GM23338 (cell line): Measurements from ENCODE around the gene TENM4. TPM values are rescaled to one million over a fixed set of nuclear protein-coding genes. Genes with fewer than 3 reads are reported as not detected.

Source experiments
- ATAC-seq: fragments of 200-7000 bp; cut with Tn5 transposase; 3 replicates; pipeline ENCODE4 v1.9.1; 2020
- DNase-seq: peaks from one replicate; pipeline ENCODE4 v3.0.0-alpha.2; 2015; ENCODE audit warnings: low spot score
- H2AFZ ChIP-seq: fragments of 200-600 bp; sonication (generic); 2 replicates; pipeline ENCODE4 v1.8.0; 2016; ENCODE audit warnings: antibody characterized with exemption, mild to moderate bottlenecking, moderate library complexity
- H3F3A ChIP-seq: fragments of 200-600 bp; sonication (generic); replicated peaks from 2 replicates; pipeline ENCODE4 v1.8.0; 2017; ENCODE audit warnings: antibody characterized with exemption, mixed run types, low read depth
- H3K27ac ChIP-seq: fragments of 200-600 bp; sonication (generic); 2 replicates; pipeline ENCODE4 v1.6.1; 2016; ENCODE audit warnings: low read depth
- H3K27me3 ChIP-seq: fragments of 200-600 bp; sonication (generic); 2 replicates; pipeline ENCODE4 v1.8.0; 2016; ENCODE audit warnings: mild to moderate bottlenecking, mixed run types, moderate library complexity; ENCODE audit not compliant: insufficient read depth
- H3K36me3 ChIP-seq: fragments of 200-600 bp; sonication (generic); 2 replicates; pipeline ENCODE4 v1.8.0; 2016; ENCODE audit warnings: mild to moderate bottlenecking; ENCODE audit not compliant: insufficient read depth
- H3K4me1 ChIP-seq: fragments of 200-600 bp; sonication (generic); 2 replicates; pipeline ENCODE4 v1.8.0; 2016; ENCODE audit warnings: mild to moderate bottlenecking, moderate library complexity; ENCODE audit not compliant: insufficient read depth
- H3K4me2 ChIP-seq: fragments of 200-600 bp; sonication (generic); 2 replicates; pipeline ENCODE4 v1.7.1; 2017; ENCODE audit warnings: mixed run types
- H3K4me3 ChIP-seq: fragments of 200-600 bp; sonication (generic); 2 replicates; pipeline ENCODE4 v1.6.1; 2016; ENCODE audit warnings: mixed run types
- H3K79me2 ChIP-seq: fragments of 200-600 bp; sonication (generic); replicated peaks from 2 replicates; pipeline ENCODE4 v1.8.0; 2017; ENCODE audit warnings: mild to moderate bottlenecking; ENCODE audit not compliant: insufficient read depth
- H3K9me2 ChIP-seq: fragments of 200-600 bp; sonication (generic); 2 replicates; pipeline ENCODE4 v1.8.0; 2017; ENCODE audit not compliant: insufficient read depth
- H4K20me1 ChIP-seq: fragments of 200-600 bp; sonication (generic); replicated peaks from 2 replicates; pipeline ENCODE4 v1.8.0; 2017; ENCODE audit warnings: mild to moderate bottlenecking; ENCODE audit not compliant: insufficient read depth
- H3K27ac Mint-ChIP-seq: 2 replicates; pipeline ENCODE4 v1.8.0; 2020; ENCODE audit warnings: inconsistent platforms, mild to moderate bottlenecking, moderate library complexity, mixed read lengths
- H3K27me3 Mint-ChIP-seq: 3 replicates; pipeline ENCODE4 v1.8.0; 2022; ENCODE audit warnings: low read depth, mild to moderate bottlenecking, moderate library complexity, mixed read lengths, inconsistent platforms; ENCODE audit not compliant: insufficient read depth, poor library complexity
- H3K36me3 Mint-ChIP-seq: 3 replicates; pipeline ENCODE4 v1.8.0; 2021; ENCODE audit warnings: low read depth, mild to moderate bottlenecking, inconsistent platforms, moderate library complexity, mixed read lengths
- H3K4me1 Mint-ChIP-seq: 3 replicates; pipeline ENCODE4 v1.8.0; 2020; ENCODE audit warnings: mild to moderate bottlenecking, inconsistent platforms, mixed read lengths
- H3K4me3 Mint-ChIP-seq: 3 replicates; pipeline ENCODE4 v1.8.0; 2021; ENCODE audit warnings: moderate library complexity, mild to moderate bottlenecking, inconsistent platforms, mixed read lengths
- H3K9me3 Mint-ChIP-seq: 3 replicates; pipeline ENCODE4 v1.8.0; 2020; ENCODE audit warnings: moderate library complexity, mild to moderate bottlenecking, inconsistent platforms, mixed read lengths
- CREB1 ChIP-seq: fragments of 250-450 bp; sonication (Bioruptor Pico); IDR thresholded peaks from 2 replicates; pipeline ENCODE4 v1.5.0; 2020; ENCODE audit warnings: low read depth, mild to moderate bottlenecking, moderate library complexity
- ETS1 ChIP-seq: IDR thresholded peaks from 2 replicates; pipeline ENCODE4 v1.6.1; 2016; ENCODE audit warnings: antibody characterized with exemption
- EZH2 ChIP-seq: fragments of 200-600 bp; sonication (generic); IDR thresholded peaks from one replicate; pipeline ENCODE4 v1.8.0; 2017; ENCODE audit warnings: antibody characterized with exemption, mild to moderate bottlenecking, low read depth; ENCODE audit not compliant: unreplicated experiment
- EZH2phosphoT487 ChIP-seq: fragments of 200-600 bp; sonication (generic); IDR thresholded peaks from one replicate; pipeline ENCODE4 v1.8.1; 2018; ENCODE audit warnings: antibody characterized with exemption; ENCODE audit not compliant: unreplicated experiment
- JUNB ChIP-seq: IDR thresholded peaks from one replicate; pipeline ENCODE4 v1.6.1; 2016; ENCODE audit warnings: antibody characterized with exemption; ENCODE audit not compliant: unreplicated experiment
- NANOG ChIP-seq: IDR thresholded peaks from 2 replicates; pipeline ENCODE4 v1.6.1; 2016; ENCODE audit warnings: antibody characterized with exemption, borderline replicate concordance
- POLR2AphosphoS5 ChIP-seq: IDR thresholded peaks from 2 replicates; pipeline ENCODE4 v1.6.1; 2016; ENCODE audit warnings: antibody characterized with exemption, low read depth
- REST ChIP-seq: IDR thresholded peaks from one replicate; pipeline ENCODE4 v1.6.1; 2018; ENCODE audit warnings: antibody characterized with exemption; ENCODE audit not compliant: unreplicated experiment
- STAT1 ChIP-seq: IDR thresholded peaks from one replicate; pipeline ENCODE4 v1.6.1; 2016; ENCODE audit warnings: antibody characterized with exemption; ENCODE audit not compliant: unreplicated experiment
- ZNF114 ChIP-seq: fragments of 250-450 bp; sonication (Bioruptor Pico); IDR thresholded peaks from 2 replicates; pipeline ENCODE4 v1.5.0; 2020; ENCODE audit warnings: mild to moderate bottlenecking, moderate library complexity
- ZNF331 ChIP-seq: fragments of 250-450 bp; sonication (Bioruptor Pico); IDR thresholded peaks from 2 replicates; pipeline ENCODE4 v1.5.0; 2020; ENCODE audit warnings: low read depth, mild to moderate bottlenecking, moderate library complexity
- polyA plus RNA-seq: library from polyadenylated mRNA; unstranded; fragments of >200 nt; fragmentation: Nextera tagmentation; extraction: Ambion mirVana; gene quantifications from 2 replicates; pipeline ENCODE4 v1.2.1, GENCODE V29; 2016
- total RNA-seq: library from RNA; depleted of rRNA; stranded (reverse); fragments of >200 nt; shearing (Covaris generic); gene quantifications from 2 replicates; pipeline ENCODE4 v1.2.3, GENCODE V29; 2014
- TF ChIP-seq, protein P1 (sequence below): fragments of 250-450 bp; sonication (Bioruptor Pico); IDR thresholded peaks from 2 replicates; pipeline ENCODE4 v1.5.0; 2020; ENCODE audit warnings: mild to moderate bottlenecking, moderate library complexity
- TF ChIP-seq, protein P2 (sequence below), 2 experiments: fragments of 200-600 bp in 1 of 2; sonication (generic) in 1 of 2; conservative IDR thresholded peaks; 2 replicates each; pipeline versions ENCODE4 v1.5.1 to v1.6.1; 2016 to 2017; ENCODE audit warnings: antibody characterized with exemption in 2 of 2, low read depth in 2 of 2, mild to moderate bottlenecking in 2 of 2, moderate library complexity in 1 of 2

The TENM4 gene
- total and polyA plus RNA-seq, 2 experiments from 2014 or later, result 7.3 TPM

- no peak overlapping the region for H3K27ac Mint-ChIP-seq
- Histone ChIP-seq H3K79me2 (no peaks in the 10 kb centered on the region), H3K36me3 (no peaks in the 10 kb centered on the region), H3K4me2 (no peak overlapping the region), H4K20me1 (no peaks in the 10 kb centered on the region), H3K4me1 (no peaks in the 10 kb centered on the region; the same call in 1 of the 2 replicates), H2AFZ (no peak overlapping the region), H3K27ac (no peak overlapping the region), H3K9me2 (no peaks in the 10 kb centered on the region), H3K4me3 (no peak overlapping the region), H3K27me3 (no peaks in the 10 kb centered on the region), H3F3A (no peaks in the 10 kb centered on the region)
- TF ChIP-seq JUNB, result no peak
- no peak for TF ChIP-seq ZNF331
- TF ChIP-seq CREB1, result no peak
- no peak for TF ChIP-seq EZH2phosphoT487
- TF ChIP-seq ZNF114 (CRISPR knock-in tag), result no peak
- TF ChIP-seq POLR2AphosphoS5, result no peak
- TF ChIP-seq, protein P1, sequence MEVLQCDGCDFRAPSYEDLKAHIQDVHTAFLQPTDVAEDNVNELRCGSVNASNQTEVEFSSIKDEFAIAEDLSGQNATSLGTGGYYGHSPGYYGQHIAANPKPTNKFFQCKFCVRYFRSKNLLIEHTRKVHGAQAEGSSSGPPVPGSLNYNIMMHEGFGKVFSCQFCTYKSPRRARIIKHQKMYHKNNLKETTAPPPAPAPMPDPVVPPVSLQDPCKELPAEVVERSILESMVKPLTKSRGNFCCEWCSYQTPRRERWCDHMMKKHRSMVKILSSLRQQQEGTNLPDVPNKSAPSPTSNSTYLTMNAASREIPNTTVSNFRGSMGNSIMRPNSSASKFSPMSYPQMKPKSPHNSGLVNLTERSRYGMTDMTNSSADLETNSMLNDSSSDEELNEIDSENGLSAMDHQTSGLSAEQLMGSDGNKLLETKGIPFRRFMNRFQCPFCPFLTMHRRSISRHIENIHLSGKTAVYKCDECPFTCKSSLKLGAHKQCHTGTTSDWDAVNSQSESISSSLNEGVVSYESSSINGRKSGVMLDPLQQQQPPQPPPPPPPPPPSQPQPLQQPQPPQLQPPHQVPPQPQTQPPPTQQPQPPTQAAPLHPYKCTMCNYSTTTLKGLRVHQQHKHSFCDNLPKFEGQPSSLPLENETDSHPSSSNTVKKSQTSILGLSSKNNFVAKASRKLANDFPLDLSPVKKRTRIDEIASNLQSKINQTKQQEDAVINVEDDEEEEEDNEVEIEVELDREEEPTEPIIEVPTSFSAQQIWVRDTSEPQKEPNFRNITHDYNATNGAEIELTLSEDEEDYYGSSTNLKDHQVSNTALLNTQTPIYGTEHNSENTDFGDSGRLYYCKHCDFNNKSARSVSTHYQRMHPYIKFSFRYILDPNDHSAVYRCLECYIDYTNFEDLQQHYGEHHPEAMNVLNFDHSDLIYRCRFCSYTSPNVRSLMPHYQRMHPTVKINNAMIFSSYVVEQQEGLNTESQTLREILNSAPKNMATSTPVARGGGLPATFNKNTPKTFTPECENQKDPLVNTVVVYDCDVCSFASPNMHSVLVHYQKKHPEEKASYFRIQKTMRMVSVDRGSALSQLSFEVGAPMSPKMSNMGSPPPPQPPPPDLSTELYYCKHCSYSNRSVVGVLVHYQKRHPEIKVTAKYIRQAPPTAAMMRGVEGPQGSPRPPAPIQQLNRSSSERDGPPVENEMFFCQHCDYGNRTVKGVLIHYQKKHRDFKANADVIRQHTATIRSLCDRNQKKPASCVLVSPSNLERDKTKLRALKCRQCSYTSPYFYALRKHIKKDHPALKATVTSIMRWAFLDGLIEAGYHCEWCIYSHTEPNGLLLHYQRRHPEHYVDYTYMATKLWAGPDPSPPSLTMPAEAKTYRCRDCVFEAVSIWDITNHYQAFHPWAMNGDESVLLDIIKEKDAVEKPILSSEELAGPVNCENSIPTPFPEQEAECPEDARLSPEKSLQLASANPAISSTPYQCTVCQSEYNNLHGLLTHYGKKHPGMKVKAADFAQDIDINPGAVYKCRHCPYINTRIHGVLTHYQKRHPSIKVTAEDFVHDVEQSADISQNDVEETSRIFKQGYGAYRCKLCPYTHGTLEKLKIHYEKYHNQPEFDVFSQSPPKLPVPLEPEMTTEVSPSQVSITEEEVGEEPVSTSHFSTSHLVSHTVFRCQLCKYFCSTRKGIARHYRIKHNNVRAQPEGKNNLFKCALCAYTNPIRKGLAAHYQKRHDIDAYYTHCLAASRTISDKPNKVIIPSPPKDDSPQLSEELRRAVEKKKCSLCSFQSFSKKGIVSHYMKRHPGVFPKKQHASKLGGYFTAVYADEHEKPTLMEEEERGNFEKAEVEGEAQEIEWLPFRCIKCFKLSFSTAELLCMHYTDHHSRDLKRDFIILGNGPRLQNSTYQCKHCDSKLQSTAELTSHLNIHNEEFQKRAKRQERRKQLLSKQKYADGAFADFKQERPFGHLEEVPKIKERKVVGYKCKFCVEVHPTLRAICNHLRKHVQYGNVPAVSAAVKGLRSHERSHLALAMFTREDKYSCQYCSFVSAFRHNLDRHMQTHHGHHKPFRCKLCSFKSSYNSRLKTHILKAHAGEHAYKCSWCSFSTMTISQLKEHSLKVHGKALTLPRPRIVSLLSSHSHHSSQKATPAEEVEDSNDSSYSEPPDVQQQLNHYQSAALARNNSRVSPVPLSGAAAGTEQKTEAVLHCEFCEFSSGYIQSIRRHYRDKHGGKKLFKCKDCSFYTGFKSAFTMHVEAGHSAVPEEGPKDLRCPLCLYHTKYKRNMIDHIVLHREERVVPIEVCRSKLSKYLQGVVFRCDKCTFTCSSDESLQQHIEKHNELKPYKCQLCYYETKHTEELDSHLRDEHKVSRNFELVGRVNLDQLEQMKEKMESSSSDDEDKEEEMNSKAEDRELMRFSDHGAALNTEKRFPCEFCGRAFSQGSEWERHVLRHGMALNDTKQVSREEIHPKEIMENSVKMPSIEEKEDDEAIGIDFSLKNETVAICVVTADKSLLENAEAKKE (CRISPR knock-in tag), result no peak
- TF ChIP-seq, protein P2, sequence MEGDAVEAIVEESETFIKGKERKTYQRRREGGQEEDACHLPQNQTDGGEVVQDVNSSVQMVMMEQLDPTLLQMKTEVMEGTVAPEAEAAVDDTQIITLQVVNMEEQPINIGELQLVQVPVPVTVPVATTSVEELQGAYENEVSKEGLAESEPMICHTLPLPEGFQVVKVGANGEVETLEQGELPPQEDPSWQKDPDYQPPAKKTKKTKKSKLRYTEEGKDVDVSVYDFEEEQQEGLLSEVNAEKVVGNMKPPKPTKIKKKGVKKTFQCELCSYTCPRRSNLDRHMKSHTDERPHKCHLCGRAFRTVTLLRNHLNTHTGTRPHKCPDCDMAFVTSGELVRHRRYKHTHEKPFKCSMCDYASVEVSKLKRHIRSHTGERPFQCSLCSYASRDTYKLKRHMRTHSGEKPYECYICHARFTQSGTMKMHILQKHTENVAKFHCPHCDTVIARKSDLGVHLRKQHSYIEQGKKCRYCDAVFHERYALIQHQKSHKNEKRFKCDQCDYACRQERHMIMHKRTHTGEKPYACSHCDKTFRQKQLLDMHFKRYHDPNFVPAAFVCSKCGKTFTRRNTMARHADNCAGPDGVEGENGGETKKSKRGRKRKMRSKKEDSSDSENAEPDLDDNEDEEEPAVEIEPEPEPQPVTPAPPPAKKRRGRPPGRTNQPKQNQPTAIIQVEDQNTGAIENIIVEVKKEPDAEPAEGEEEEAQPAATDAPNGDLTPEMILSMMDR (conservative IDR thresholded peaks at IDR 0.05; ENCODE audit: low read depth in 2 of 2), result no peak
- no peak for TF ChIP-seq EZH2
- TF ChIP-seq REST, result no peak
- no peak for TF ChIP-seq NANOG
- no peak for TF ChIP-seq STAT1
- TF ChIP-seq ETS1, result no peak
- H3K36me3 Mint-ChIP-seq, result no peaks in the 10 kb centered on the region
- no peak overlapping the region for H3K4me3 Mint-ChIP-seq
- ATAC-seq (no peak), DNase-seq (no peak)
- H3K4me1 Mint-ChIP-seq, result peaks cover 14% of the 10 kb centered on the region; the same call in 2 of the 3 replicates
- no peaks in the 10 kb centered on the region for H3K9me3 Mint-ChIP-seq
- H3K27me3 Mint-ChIP-seq, result peaks cover 2% of the 10 kb centered on the region
Observed at GRCh38 chr11:78647266-78647915, 793.4 kb downstream of the TENM4 start.
